GM23338 (cell line): ENCODE results near the gene NPAS3.

Experiments
- CREB1 ChIP-seq: fragments of 250-450 bp; sonication (Bioruptor Pico); IDR thresholded peaks from 2 replicates; pipeline ENCODE4 v1.5.0; 2020; ENCODE audit warnings: low read depth, mild to moderate bottlenecking, moderate library complexity
- CTCF ChIP-seq, 2 experiments: fragments of 200-600 bp in 1 of 2; sonication (generic) in 1 of 2; conservative IDR thresholded peaks; 2 replicates each; pipeline versions ENCODE4 v1.5.1 to v1.6.1; 2016 to 2017; ENCODE audit warnings: antibody characterized with exemption in 2 of 2, low read depth in 2 of 2, mild to moderate bottlenecking in 2 of 2, moderate library complexity in 1 of 2
- ETS1 ChIP-seq: IDR thresholded peaks from 2 replicates; pipeline ENCODE4 v1.6.1; 2016; ENCODE audit warnings: antibody characterized with exemption
- EZH2 ChIP-seq: fragments of 200-600 bp; sonication (generic); IDR thresholded peaks from one replicate; pipeline ENCODE4 v1.8.0; 2017; ENCODE audit warnings: antibody characterized with exemption, mild to moderate bottlenecking, low read depth; ENCODE audit not compliant: unreplicated experiment
- EZH2phosphoT487 ChIP-seq: fragments of 200-600 bp; sonication (generic); IDR thresholded peaks from one replicate; pipeline ENCODE4 v1.8.1; 2018; ENCODE audit warnings: antibody characterized with exemption; ENCODE audit not compliant: unreplicated experiment
- JUNB ChIP-seq: IDR thresholded peaks from one replicate; pipeline ENCODE4 v1.6.1; 2016; ENCODE audit warnings: antibody characterized with exemption; ENCODE audit not compliant: unreplicated experiment
- POLR2AphosphoS5 ChIP-seq: IDR thresholded peaks from 2 replicates; pipeline ENCODE4 v1.6.1; 2016; ENCODE audit warnings: antibody characterized with exemption, low read depth
- REST ChIP-seq: IDR thresholded peaks from one replicate; pipeline ENCODE4 v1.6.1; 2018; ENCODE audit warnings: antibody characterized with exemption; ENCODE audit not compliant: unreplicated experiment
- ZNF114 ChIP-seq: fragments of 250-450 bp; sonication (Bioruptor Pico); IDR thresholded peaks from 2 replicates; pipeline ENCODE4 v1.5.0; 2020; ENCODE audit warnings: mild to moderate bottlenecking, moderate library complexity
- ZNF331 ChIP-seq: fragments of 250-450 bp; sonication (Bioruptor Pico); IDR thresholded peaks from 2 replicates; pipeline ENCODE4 v1.5.0; 2020; ENCODE audit warnings: low read depth, mild to moderate bottlenecking, moderate library complexity

GRCh38 chr14:33484264-33484663 lies 545.6 kb downstream of the NPAS3 start:
- no peak for TF ChIP-seq POLR2AphosphoS5
- no peak for TF ChIP-seq CTCF (conservative IDR thresholded peaks at IDR 0.05; ENCODE audit: low read depth in 2 of 2)
- TF ChIP-seq REST: no peak
- no peak for TF ChIP-seq EZH2
- no peak for TF ChIP-seq CREB1 (CRISPR knock-in tag)
- no peak for TF ChIP-seq EZH2phosphoT487
- TF ChIP-seq ETS1: no peak
- no peak for TF ChIP-seq ZNF114
- no peak for TF ChIP-seq JUNB
- TF ChIP-seq ZNF331 (CRISPR knock-in tag): no peak
